K562 (cell line): ENCODE measurements around the gene LRRC41. TPM values are rescaled to one million over a fixed set of nuclear protein-coding genes. Genes with fewer than 3 reads are reported as not detected.

Experiments
- CCAR2 ChIP-seq: fragments of 200-400 bp; formaldehyde crosslinking; IDR thresholded peaks from 2 replicates; pipeline ENCODE4 v1.6.1; 2017; ENCODE audit warnings: mild to moderate bottlenecking, low read depth, low read length
- E2F4 ChIP-seq: sonication (generic); formaldehyde crosslinking; IDR thresholded peaks from 2 replicates; pipeline ENCODE4 v1.8.0; 2022; ENCODE audit warnings: mild to moderate bottlenecking, low read depth, missing genetic modification reagents
- HOXB6 ChIP-seq: fragments of 250-450 bp; sonication (Bioruptor Pico); IDR thresholded peaks from 2 replicates; pipeline ENCODE4 v1.5.1; 2022; ENCODE audit warnings: mild to moderate bottlenecking, borderline replicate concordance
- HSF4 ChIP-seq: fragments of 250-450 bp; sonication (Bioruptor Pico); IDR thresholded peaks from 2 replicates; pipeline ENCODE4 v2.1.2; 2022; ENCODE audit warnings: mild to moderate bottlenecking, moderate library complexity, borderline replicate concordance
- ILK ChIP-seq: fragments of 450-650 bp; IDR thresholded peaks from 2 replicates; pipeline ENCODE4 v1.6.1; 2016; ENCODE audit warnings: missing genetic modification characterization, low read depth, mild to moderate bottlenecking, missing compliant biosample characterization, moderate library complexity, borderline replicate concordance
- KDM5B ChIP-seq: fragments of 200-600 bp; sonication (generic); IDR thresholded peaks from 2 replicates; pipeline ENCODE4 v1.6.1; 2012; ENCODE audit warnings: low read depth, mild to moderate bottlenecking, moderate library complexity, low read length, control low read depth, inconsistent platforms; ENCODE audit not compliant: insufficient replicate concordance
- RB1 ChIP-seq: fragments of 450-650 bp; IDR thresholded peaks from 2 replicates; pipeline ENCODE4 v1.6.1; 2017; ENCODE audit warnings: low read depth, mild to moderate bottlenecking
- RCOR1 ChIP-seq, 2 experiments: IDR thresholded peaks; 2 replicates each; pipeline ENCODE4 v1.6.1; 2012; ENCODE audit warnings: low read depth in 2 of 2, low read length in 2 of 2, borderline replicate concordance in 1 of 2, improper control_type of control experiment in 1 of 2
- SIN3B ChIP-seq: fragments of 450-650 bp; IDR thresholded peaks from 2 replicates; pipeline ENCODE4 v1.6.1; 2017; ENCODE audit warnings: low read depth, mild to moderate bottlenecking, moderate library complexity
- TCF7L2 ChIP-seq: fragments of 150-350 bp; IDR thresholded peaks from 2 replicates; pipeline ENCODE4 v1.6.1; 2016; ENCODE audit warnings: low read depth, mild to moderate bottlenecking, low read length, moderate library complexity
- TEAD4 ChIP-seq, 2 experiments: sonication (generic) in 1 of 2; formaldehyde crosslinking in 1 of 2; IDR thresholded peaks; 2 replicates each; pipeline versions ENCODE4 v1.6.1 to v1.8.0; 2012 to 2022; ENCODE audit warnings: borderline replicate concordance in 1 of 2, inconsistent platforms in 1 of 2, low read length in 1 of 2, mild to moderate bottlenecking in 1 of 2, missing genetic modification reagents in 1 of 2
- ZFX ChIP-seq: sonication (generic); formaldehyde crosslinking; IDR thresholded peaks from 2 replicates; pipeline ENCODE4 v1.8.0; 2022; ENCODE audit warnings: mild to moderate bottlenecking, missing genetic modification reagents, moderate library complexity
- ZNF23 ChIP-seq: fragments of 250-450 bp; sonication (Bioruptor Pico); IDR thresholded peaks from 2 replicates; pipeline ENCODE4 v1.4.0; 2020; ENCODE audit warnings: mild to moderate bottlenecking
- ZZZ3 ChIP-seq: fragments of 450-650 bp; IDR thresholded peaks from 2 replicates; pipeline ENCODE4 v1.6.1; 2016; ENCODE audit warnings: antibody characterized with exemption, mild to moderate bottlenecking, moderate library complexity
- polyA plus RNA-seq, 8 experiments: library from polyadenylated mRNA; depleted of rRNA in 4 of 8; stranded (reverse) in 5 of 8; unstranded in 3 of 8; fragments of >200 nt; fragmentation: Nextera tagmentation in 2 of 8; fragmentation: Illumina TruSeq in 1 of 8; extraction: Ambion mirVana in 2 of 8; extraction: Trizol in 1 of 8; gene quantifications; 2 replicates each; pipeline versions ENCODE4 v1.2.1 to v1.2.3, GENCODE V29; 2011 to 2014; ENCODE audit warnings: inconsistent platforms in 1 of 8, missing spikeins in 1 of 8
- total RNA-seq, 7 experiments: library from RNA; depleted of rRNA in 6 of 7; stranded (reverse); fragments of >200 nt in 6 of 7; fragmentation: Illumina TruSeq in 2 of 7; extraction: Trizol in 2 of 7; gene quantifications; 2 replicates each; pipeline versions ENCODE4 v1.2.1 to v1.2.3, GENCODE V29; 2011 to 2021; ENCODE audit warnings: low replicate concordance in 1 of 7
- TF ChIP-seq, protein P1 (sequence below): fragments of 450-650 bp; formaldehyde crosslinking; IDR thresholded peaks from 2 replicates; pipeline ENCODE4 v1.4.0; 2020; ENCODE audit warnings: mild to moderate bottlenecking, moderate library complexity
- TF ChIP-seq, protein P2 (sequence below): sonication (generic); IDR thresholded peaks from 2 replicates; pipeline ENCODE4 v1.6.1; 2016
- TF ChIP-seq, protein P3 (sequence below): IDR thresholded peaks from 2 replicates; pipeline ENCODE4 v1.6.1; 2012; ENCODE audit warnings: low read depth, low read length, improper control_type of control experiment, borderline replicate concordance

Gene LRRC41
- total and polyA plus RNA-seq, 9 of the 15 experiments (the other 6 are each of a cell fraction or from before 2014, with no cell fraction given) = 10.5 to 64.7 (median 44.2) TPM

DNA sequence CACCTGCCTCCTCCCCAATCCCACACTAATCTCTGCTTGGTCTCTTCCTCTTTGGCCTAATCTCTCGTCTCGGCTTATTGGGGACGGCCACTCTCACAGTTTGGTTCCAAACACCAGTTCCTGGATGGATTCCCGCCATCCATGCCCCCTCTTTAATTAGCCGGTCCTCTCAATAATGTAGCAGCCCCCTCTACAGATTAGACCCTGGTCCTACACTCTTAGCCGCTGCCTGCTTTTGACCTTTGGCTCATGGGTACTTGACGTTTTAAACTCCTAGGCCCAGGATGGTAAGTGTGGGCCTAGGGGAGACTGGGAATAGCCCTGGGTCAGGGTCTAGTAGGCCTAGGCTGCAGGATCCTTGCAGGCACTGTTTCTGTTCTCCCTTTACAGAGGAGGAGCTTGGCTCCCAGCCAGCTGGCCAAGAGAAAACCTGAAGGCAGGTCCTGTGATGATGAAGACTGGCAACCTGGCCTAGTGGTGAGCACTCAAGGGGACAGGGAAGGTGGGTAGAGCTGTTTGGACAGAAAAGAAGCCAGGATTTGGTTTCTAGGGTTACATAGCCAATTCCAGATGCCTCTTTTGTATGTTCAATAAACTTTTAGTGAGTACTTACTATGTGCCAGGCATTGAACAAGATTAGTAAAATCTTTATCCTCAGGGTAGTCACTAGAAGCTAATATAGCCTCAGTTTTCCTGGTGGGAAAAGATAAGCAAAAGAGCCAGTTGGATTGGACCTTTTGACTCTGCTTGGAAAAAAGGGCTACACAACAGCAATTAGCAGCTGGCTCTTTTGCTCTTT is 55.1 kb downstream of the LRRC41 start (continued):
- TF ChIP-seq, protein P1, sequence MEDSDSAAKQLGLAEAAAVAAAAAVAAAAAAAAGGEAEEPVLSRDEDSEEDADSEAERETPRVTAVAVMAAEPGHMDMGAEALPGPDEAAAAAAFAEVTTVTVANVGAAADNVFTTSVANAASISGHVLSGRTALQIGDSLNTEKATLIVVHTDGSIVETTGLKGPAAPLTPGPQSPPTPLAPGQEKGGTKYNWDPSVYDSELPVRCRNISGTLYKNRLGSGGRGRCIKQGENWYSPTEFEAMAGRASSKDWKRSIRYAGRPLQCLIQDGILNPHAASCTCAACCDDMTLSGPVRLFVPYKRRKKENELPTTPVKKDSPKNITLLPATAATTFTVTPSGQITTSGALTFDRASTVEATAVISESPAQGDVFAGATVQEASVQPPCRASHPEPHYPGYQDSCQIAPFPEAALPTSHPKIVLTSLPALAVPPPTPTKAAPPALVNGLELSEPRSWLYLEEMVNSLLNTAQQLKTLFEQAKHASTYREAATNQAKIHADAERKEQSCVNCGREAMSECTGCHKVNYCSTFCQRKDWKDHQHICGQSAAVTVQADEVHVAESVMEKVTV (CRISPR knock-in tag) = no peak
- TF ChIP-seq, protein P2, sequence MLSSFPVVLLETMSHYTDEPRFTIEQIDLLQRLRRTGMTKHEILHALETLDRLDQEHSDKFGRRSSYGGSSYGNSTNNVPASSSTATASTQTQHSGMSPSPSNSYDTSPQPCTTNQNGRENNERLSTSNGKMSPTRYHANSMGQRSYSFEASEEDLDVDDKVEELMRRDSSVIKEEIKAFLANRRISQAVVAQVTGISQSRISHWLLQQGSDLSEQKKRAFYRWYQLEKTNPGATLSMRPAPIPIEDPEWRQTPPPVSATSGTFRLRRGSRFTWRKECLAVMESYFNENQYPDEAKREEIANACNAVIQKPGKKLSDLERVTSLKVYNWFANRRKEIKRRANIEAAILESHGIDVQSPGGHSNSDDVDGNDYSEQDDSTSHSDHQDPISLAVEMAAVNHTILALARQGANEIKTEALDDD = 0 out of 2 replicates have a peak, but pooled peaks have one; percentile 7
- TF ChIP-seq TEAD4 (IDR thresholded peaks at IDR 0.05; ENCODE audit: low read length) = peak; percentile 51
- no peak for TF ChIP-seq TEAD4 (CRISPR knock-in tag; IDR thresholded peaks at IDR 0.05; ENCODE audit: borderline replicate concordance)
- TF ChIP-seq KDM5B = peak; percentile 2
- TF ChIP-seq CCAR2 = 0 out of 2 replicates have a peak, but pooled peaks have one; percentile 86
- TF ChIP-seq HOXB6 (CRISPR knock-in tag) = no peak
- peak; percentile 72 for TF ChIP-seq ZZZ3
- TF ChIP-seq SIN3B = 0 out of 2 replicates have a peak, but pooled peaks have one; percentile 23
- TF ChIP-seq ILK = no peak
- TF ChIP-seq HSF4 (CRISPR knock-in tag) = no peak
- TF ChIP-seq TCF7L2 = no peak
- TF ChIP-seq E2F4 = 0 out of 2 replicates have a peak, but pooled peaks have one; percentile 4
- TF ChIP-seq ZFX (CRISPR knock-in tag) = peak; percentile 56; the same call in 1 of the 2 replicates
- no peak for TF ChIP-seq ZNF23 (CRISPR knock-in tag)
- TF ChIP-seq RB1 = peak; percentile 26; the same call in 1 of the 2 replicates
- TF ChIP-seq RCOR1 (IDR thresholded peaks at IDR 0.05; ENCODE audit: borderline replicate concordance in 1 of 2, low read depth in 2 of 2, low read length in 2 of 2) = peak in 1 of 2 experiments; percentile 25; a peak in 2 of 4 replicates
- TF ChIP-seq, protein P3, sequence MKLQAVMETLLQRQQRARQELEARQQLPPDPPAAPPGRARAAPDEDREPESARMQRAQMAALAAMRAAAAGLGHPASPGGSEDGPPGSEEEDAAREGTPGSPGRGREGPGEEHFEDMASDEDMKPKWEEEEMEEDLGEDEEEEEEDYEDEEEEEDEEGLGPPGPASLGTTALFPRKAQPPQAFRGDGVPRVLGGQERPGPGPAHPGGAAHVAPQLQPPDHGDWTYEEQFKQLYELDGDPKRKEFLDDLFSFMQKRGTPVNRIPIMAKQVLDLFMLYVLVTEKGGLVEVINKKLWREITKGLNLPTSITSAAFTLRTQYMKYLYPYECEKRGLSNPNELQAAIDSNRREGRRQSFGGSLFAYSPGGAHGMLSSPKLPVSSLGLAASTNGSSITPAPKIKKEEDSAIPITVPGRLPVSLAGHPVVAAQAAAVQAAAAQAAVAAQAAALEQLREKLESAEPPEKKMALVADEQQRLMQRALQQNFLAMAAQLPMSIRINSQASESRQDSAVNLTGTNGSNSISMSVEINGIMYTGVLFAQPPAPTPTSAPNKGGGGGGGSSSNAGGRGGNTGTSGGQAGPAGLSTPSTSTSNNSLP = peak; percentile 38; the same call in 1 of the 2 replicates
